Embryonic facial prominence (tissue), 1 donor: ENCODE data around the gene PRR23C.
"Not testable (repeated sequence)": the region's sequence is repeated elsewhere in the genome, so short reads cannot be mapped to it uniquely, and the experiment has no call there.

Experiments
- DNase-seq: peaks from one replicate; pipeline ENCODE4 v3.0.0-alpha.2; 2016; ENCODE audit errors: extremely low spot score

The PRR23C gene

DNA sequence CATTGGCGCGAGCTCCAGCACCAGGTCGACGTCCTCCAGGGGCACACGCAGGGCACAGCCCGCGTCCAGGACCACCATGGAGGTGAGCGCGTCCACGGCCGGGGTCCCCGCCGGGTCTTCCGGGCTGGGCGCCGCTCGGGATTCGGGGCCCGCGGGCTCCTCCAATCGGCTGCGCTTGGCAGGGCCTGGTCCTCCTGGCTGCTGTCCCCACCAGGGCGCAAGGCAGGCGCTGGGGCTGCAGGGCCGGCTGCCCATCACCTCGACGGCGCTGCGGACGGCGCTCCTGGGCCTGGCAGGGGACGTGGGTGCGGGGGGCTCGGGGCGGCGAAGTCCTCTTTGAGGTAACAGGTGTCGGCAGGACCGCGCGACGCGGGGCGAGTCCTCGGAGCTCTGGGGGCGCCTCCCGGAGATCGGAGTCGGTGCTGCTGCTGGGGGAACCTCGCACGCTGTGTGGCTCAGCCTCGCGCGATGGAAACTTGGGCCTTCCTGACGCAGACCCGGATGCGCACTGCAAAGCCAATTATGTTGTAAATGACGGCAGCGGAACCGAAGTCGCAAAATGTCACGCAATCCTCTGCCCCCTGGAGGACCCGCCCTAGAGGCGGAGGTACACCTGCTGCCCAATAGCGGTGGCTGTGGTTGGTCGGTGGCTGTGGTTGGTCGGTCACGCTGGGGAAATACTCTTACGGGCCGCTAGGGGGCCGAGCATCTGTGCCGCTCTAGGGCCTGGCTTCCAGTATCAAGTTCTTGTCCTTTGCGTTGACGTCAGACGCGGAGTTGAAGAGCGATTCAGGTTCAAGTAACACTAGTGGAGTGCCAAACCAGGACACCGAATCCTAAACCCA is at the start of gene PRR23C:
PRR23C (minus strand) TSS at position 527 of the 845 bp plus-strand sequence; CDS start at position 255, 272 bp downstream.
- no peak for DNase-seq

DNA sequence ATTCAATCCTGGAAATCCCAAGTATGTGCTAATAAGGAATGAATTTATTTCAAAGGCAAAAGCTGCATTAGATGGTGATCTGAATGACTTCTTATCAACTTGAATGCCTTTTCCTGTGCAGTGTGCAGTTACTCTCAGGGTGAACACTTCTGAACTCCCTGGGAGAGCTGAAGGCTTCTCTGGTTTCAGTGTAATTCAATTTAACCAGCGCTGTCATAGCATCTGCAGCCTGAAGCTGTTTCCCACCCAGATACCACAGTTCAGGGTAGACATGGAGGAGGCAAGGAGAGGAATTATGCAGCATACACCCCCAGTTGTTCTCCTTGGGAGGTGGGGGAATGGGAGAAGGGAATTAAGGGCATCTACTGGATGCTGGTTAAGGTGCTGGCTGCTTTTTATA is 49.1 kb upstream of the PRR23C start:
- no peak for DNase-seq

GRCh38 chr3:139088462-139089324 is 44.0 kb upstream of the PRR23C start:
- DNase-seq, result no peak

GRCh38 chr3:139087621-139088020 is 42.9 kb upstream of the PRR23C start:
- no peak for DNase-seq

- DNase-seq, result no peak
Observed at GRCh38 chr3:139084176-139084575, 39.5 kb upstream of the PRR23C start.

DNA sequence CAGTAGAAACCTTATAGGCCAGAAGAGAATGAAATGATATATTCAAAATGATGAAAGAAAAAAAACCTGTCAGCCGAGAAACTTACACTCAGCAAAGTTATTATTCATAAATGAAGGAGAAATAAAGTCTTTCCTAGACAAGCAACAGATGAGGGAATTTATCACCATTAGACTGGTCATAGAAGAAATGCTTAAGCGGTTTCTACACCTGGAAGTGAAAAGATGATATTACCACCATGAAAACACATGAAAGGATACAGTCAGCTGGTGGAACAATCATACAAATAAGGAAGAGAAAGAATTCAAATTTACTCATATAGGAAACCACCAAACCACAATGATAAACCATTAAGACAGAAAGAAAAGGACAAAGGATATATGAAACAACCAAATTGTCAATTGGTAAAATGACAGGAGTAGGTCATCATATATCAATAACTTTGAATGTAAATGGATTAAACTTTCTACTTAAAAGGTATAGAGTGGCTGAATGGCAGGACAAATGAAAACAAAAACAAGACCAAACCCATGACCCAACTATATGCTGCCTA is 29.9 kb upstream of the PRR23C start:
- DNase-seq, result no peak

DNA sequence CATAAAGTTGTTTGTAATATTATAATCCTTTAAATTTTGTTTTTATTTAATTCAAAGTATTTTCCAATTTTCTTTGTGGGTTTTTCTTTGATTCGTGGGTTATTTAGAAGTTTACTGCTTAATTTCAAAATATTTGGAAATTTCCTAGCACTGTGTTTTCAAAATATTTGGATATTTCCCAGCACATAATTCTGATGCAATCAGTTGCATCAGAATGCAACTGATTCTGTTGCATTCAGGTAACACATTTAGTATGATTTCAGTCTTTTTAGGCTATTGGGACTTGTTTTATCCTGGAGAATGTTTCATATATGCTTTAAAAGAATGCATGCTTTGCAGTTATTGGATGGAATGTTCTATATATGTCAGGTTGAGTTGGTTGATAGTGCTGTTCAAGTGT is 18.2 kb upstream of the PRR23C start:
- DNase-seq, result no peak

GRCh38 chr3:139052802-139053600 is 8.3 kb upstream of the PRR23C start:
- no peak for DNase-seq

DNA sequence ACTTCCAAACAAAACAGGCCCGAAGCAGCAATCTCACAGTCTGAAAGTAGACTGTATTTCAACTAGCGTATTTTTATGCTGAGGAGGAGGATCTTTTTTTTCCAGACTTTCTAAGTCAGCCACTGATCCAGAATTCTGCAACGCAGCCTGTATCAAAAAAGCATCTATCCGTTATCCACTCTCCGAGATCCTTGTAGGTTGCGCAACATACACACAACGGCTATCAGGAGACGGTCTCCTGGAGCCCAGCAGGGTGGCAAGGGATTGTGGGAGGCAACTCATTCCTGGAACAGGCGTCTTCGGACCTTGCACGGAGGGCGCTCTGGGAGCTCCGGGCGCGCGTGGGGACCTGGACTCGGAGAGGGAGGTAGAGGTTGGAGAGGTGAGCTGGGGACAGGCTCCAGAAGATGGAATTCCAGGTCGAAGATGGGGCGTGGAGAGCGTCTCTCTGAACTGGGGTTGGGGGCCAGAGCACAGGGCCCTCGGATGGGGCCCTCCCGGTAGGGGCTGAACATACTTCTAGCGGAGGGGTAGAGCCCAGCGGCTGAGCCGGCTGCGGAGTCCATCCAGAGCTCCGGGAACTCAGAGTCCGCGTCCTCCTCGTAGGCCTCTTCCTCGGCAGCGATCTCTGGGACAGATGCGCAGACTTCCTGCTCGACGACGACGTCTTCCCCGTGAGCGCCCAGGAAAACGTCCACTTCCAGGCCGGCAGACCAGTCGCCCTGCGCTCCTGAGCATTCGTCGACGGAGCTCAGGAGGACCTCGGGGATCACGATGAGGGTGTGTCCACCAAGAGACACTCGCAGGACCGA is 932 bp downstream of the PRR23C start:
- DNase-seq, result no peak

DNA sequence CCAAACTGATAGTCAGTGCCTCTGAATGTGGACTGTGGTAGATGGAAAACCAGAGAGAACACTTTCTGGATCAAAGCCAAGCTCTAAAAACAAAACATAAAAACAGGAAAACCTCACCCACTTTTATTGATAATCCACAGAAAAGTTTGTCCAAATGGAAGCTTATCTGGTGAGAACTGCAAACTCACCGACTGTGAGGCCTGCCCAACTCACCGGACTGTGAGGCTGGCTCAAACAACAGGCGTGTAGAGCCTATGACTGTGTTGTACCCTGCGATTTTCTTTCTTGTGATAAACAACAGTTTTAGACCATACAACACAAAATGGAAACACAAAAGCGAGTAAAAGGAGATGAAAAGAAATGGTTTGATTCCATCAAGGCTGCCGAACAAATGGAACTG is 7.2 kb downstream of the PRR23C start:
- DNase-seq, result no peak

GRCh38 chr3:139032326-139033002 is 12.2 kb downstream of the PRR23C start:
- no peak for DNase-seq

- DNase-seq, result not testable (repeated sequence)
Observed at GRCh38 chr3:139030576-139030975, 14.1 kb downstream of the PRR23C start.

DNA sequence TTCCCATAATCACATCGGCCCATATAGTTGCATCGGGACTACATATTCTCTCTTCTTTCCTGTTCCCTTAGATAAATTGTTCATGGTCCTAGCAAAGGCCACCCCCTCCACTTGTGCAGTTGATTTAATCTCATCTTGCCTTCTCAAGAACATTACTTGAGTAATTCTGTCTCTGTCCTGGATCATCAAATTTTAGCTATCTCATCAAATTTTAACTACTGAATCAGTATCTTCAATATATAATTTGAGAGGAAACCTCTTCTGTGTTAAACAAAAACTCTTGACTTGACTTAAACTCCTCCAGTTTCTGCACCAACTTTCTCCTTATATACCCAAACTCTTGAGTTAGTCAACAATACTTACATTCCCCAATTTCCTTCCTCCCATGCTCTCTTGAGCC is 19.7 kb downstream of the PRR23C start:
- DNase-seq, result no peak

- no peak for DNase-seq
Observed at GRCh38 chr3:139020868-139021234, 23.8 kb downstream of the PRR23C start, which contains the start of gene PRR23B. Gene PRR23B (minus strand): TSS chr3:139020926. CDS start chr3:139020661, 265 bp downstream.

GRCh38 chr3:139020036-139020867 is 24.4 kb downstream of the PRR23C start:
- DNase-seq, result no peak

DNA sequence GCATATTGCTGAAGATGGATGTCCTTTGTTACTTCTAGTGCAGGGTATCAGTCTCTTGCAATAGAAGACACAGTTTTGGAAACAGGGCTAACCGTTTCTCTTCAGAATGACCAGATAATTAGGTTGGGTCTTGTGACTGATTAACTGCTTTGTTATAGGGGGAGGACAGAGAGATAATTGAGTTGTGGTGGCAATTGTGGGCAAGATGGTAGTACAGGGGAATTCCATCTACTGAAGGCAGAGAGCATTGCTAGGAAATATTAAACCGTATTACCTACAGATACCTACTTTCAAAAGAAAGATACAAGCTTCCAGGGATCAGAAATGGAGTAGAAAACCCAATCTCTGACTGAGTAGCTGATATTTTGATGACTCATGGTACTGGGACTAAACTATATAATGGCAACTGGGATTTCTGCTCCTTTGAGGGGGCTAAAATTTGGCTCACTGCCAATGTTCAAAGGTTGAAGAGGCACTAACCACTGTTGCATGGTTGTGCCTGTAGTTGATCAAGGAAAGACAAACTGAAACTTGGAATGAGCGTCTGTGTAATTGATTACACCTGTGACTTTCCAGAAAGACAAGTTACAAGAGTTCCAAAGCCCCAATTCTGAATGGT is 28.2 kb downstream of the PRR23C start:
- no peak for DNase-seq

DNA sequence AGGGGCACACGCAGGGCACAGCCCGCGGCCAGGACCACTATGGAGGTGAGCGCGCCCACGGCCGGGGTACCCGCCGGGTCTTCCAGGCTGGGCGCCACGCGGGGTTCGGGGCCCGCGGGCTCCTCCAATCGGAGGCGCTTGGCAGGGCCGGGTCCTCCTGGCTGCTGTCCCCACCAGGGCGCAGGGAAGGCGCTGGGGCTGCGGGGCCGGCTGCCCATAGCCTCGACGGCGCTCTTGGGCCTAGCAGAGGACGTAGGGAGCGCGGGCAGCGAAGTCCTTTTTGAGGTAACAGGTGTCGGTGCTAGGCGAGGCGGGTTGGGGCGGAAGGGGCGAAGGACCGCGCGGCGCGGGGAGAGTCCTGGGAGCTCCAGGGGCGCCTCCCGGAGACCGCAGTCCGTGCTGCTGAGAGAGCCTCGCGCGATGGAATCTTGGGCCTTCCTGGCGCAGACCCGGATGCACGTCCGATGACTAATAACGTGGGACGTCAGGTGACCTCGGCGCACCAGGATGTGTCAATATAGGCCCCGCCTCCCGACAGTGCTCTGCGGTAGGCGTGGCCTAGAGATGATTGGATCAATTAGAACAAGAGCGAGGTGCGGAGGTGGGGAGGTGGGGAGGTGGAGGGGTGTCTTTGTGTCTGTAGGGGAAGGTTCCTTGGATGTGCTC is 38.5 kb downstream of the PRR23C start, which contains the start of gene PRR23A:
PRR23A (minus strand) TSS at position 218 of the 666 bp plus-strand sequence; CDS start at position 218, 0 bp downstream.
- no peak for DNase-seq
